ENCODE data around the gene TCF7L2.

- TF ChIP-seq YY1 (IDR thresholded peaks at IDR 0.05; ENCODE audit: insufficient read depth, insufficient read length) = no peak
- no peak for TF ChIP-seq ZNF274 (IDR thresholded peaks at IDR 0.05; ENCODE audit: low read depth, low read length)
Measured at GRCh38 chr10:113129117-113129516, 179.1 kb downstream of the TCF7L2 start.

Measured in NT2/D1 (cell line).